ENCODE data around the gene UBE2S.

Gene UBE2S

GRCh38 chr19:55434356-55434919, 26.9 kb upstream of the UBE2S start:
- H3K4me2 ChIP-seq (ENCODE audit: low read depth, low read length, poor library complexity, severe bottlenecking): no peak overlapping the region
- no peaks in the 10 kb centered on the region for H3K79me2 ChIP-seq (ENCODE audit: insufficient read depth, low read length)
- TF ChIP-seq, protein P1, sequence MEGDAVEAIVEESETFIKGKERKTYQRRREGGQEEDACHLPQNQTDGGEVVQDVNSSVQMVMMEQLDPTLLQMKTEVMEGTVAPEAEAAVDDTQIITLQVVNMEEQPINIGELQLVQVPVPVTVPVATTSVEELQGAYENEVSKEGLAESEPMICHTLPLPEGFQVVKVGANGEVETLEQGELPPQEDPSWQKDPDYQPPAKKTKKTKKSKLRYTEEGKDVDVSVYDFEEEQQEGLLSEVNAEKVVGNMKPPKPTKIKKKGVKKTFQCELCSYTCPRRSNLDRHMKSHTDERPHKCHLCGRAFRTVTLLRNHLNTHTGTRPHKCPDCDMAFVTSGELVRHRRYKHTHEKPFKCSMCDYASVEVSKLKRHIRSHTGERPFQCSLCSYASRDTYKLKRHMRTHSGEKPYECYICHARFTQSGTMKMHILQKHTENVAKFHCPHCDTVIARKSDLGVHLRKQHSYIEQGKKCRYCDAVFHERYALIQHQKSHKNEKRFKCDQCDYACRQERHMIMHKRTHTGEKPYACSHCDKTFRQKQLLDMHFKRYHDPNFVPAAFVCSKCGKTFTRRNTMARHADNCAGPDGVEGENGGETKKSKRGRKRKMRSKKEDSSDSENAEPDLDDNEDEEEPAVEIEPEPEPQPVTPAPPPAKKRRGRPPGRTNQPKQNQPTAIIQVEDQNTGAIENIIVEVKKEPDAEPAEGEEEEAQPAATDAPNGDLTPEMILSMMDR (conservative IDR thresholded peaks at IDR 0.05; ENCODE audit: low read length): no peak
- no peak for TF ChIP-seq EZH2phosphoT487 (IDR thresholded peaks at IDR 0.05; ENCODE audit: borderline replicate concordance)
- H3K9me2 ChIP-seq (replicated peaks; ENCODE audit: low read depth, low read length): no peaks in the 10 kb centered on the region
- no peaks in the 10 kb centered on the region for H3K4me1 ChIP-seq (ENCODE audit: insufficient read depth, low read length, poor library complexity, severe bottlenecking)
- H3K4me3 ChIP-seq (ENCODE audit: low read length, poor library complexity, severe bottlenecking): no peak overlapping the region
- no peaks in the 10 kb centered on the region for H3K9me3 ChIP-seq (ENCODE audit: insufficient read depth, low read depth, low read length)
- H3F3A ChIP-seq (ENCODE audit: low read depth): no peaks in the 10 kb centered on the region
- no peaks in the 10 kb centered on the region for H3K36me3 ChIP-seq (ENCODE audit: insufficient read depth, low read length)
- no peak overlapping the region for H2AFZ ChIP-seq (ENCODE audit: low read length)
- H4K20me1 ChIP-seq (ENCODE audit: insufficient read depth, low read length, poor library complexity, severe bottlenecking): no peaks in the 10 kb centered on the region
- no peaks in the 10 kb centered on the region for H3K27me3 ChIP-seq (ENCODE audit: insufficient read depth, low read length, poor library complexity, severe bottlenecking)
- no peak overlapping the region for H3K9ac ChIP-seq (ENCODE audit: low read depth, low read length, poor library complexity, severe bottlenecking)

- no peaks in the 10 kb centered on the region for H3K9me2 ChIP-seq (replicated peaks; ENCODE audit: low read depth, low read length)
- no peak overlapping the region for H3K9ac ChIP-seq (ENCODE audit: low read depth, low read length, poor library complexity, severe bottlenecking)
- no peaks in the 10 kb centered on the region for H4K20me1 ChIP-seq (ENCODE audit: insufficient read depth, low read length, poor library complexity, severe bottlenecking)
- H2AFZ ChIP-seq (ENCODE audit: low read length): no peak overlapping the region
- H3K4me1 ChIP-seq (ENCODE audit: insufficient read depth, low read length, poor library complexity, severe bottlenecking): no peaks in the 10 kb centered on the region
- no peak overlapping the region for H3K4me3 ChIP-seq (ENCODE audit: low read length, poor library complexity, severe bottlenecking)
- H3K27me3 ChIP-seq (ENCODE audit: insufficient read depth, low read length, poor library complexity, severe bottlenecking): no peaks in the 10 kb centered on the region
- no peaks in the 10 kb centered on the region for H3K9me3 ChIP-seq (ENCODE audit: insufficient read depth, low read depth, low read length)
- no peak overlapping the region for H3K4me2 ChIP-seq (ENCODE audit: low read depth, low read length, poor library complexity, severe bottlenecking)
- H3K36me3 ChIP-seq (ENCODE audit: insufficient read depth, low read length): no peaks in the 10 kb centered on the region
- H3F3A ChIP-seq (ENCODE audit: low read depth): no peaks in the 10 kb centered on the region
- TF ChIP-seq, protein P1 (conservative IDR thresholded peaks at IDR 0.05; ENCODE audit: low read length): no peak
- TF ChIP-seq EZH2phosphoT487 (IDR thresholded peaks at IDR 0.05; ENCODE audit: borderline replicate concordance): no peak
- H3K79me2 ChIP-seq (ENCODE audit: insufficient read depth, low read length): no peaks in the 10 kb centered on the region
Observed at GRCh38 chr19:55433292-55433691, 25.7 kb upstream of the UBE2S start.

GRCh38 chr19:55432241-55432959, 24.8 kb upstream of the UBE2S start:
- Histone ChIP-seq H3K9me2 (replicated peaks; ENCODE audit: low read depth, low read length) (no peaks in the 10 kb centered on the region), H3F3A (ENCODE audit: low read depth) (no peaks in the 10 kb centered on the region)

More at GRCh38 chr19:55432241-55432959, 24.8 kb upstream of the UBE2S start:
- Histone ChIP-seq H3K4me3 (ENCODE audit: low read length, poor library complexity, severe bottlenecking) (no peak overlapping the region), H3K36me3 (ENCODE audit: insufficient read depth, low read length) (no peaks in the 10 kb centered on the region), H4K20me1 (ENCODE audit: insufficient read depth, low read length, poor library complexity, severe bottlenecking) (no peaks in the 10 kb centered on the region), H2AFZ (ENCODE audit: low read length) (no peak overlapping the region), H3K4me1 (ENCODE audit: insufficient read depth, low read length, poor library complexity, severe bottlenecking) (no peaks in the 10 kb centered on the region), H3K27me3 (ENCODE audit: insufficient read depth, low read length, poor library complexity, severe bottlenecking) (no peaks in the 10 kb centered on the region), H3K79me2 (ENCODE audit: insufficient read depth, low read length) (no peaks in the 10 kb centered on the region), H3K4me2 (ENCODE audit: low read depth, low read length, poor library complexity, severe bottlenecking) (no peak overlapping the region), H3K9me3 (ENCODE audit: insufficient read depth, low read depth, low read length) (no peaks in the 10 kb centered on the region), H3K9ac (ENCODE audit: low read depth, low read length, poor library complexity, severe bottlenecking) (no peak overlapping the region)
- TF ChIP-seq EZH2phosphoT487 (IDR thresholded peaks at IDR 0.05; ENCODE audit: borderline replicate concordance): no peak
